ENCODE data around the gene GPSM1.

- TF ChIP-seq CTCF (IDR thresholded peaks at IDR 0.05) = no peak
- no peak for TF ChIP-seq POLR2A (IDR thresholded peaks at IDR 0.05)
Observed at GRCh38 chr9:136284951-136285350, 42.4 kb upstream of the GPSM1 start.
